Measurements from ENCODE around the gene GSTA2. TPM values are rescaled to one million over a fixed set of nuclear protein-coding genes. Genes with fewer than 3 reads are reported as not detected.
"Not testable (repeated sequence)": the region's sequence is repeated elsewhere in the genome, so short reads cannot be mapped to it uniquely, and the experiment has no call there.

GSTA2 gene
- total and polyA plus RNA-seq, 2 of the 13 experiments (the other 11 are each of a cell fraction or from before 2014, with no cell fraction given): 0.75 to 13.7 TPM

DNA sequence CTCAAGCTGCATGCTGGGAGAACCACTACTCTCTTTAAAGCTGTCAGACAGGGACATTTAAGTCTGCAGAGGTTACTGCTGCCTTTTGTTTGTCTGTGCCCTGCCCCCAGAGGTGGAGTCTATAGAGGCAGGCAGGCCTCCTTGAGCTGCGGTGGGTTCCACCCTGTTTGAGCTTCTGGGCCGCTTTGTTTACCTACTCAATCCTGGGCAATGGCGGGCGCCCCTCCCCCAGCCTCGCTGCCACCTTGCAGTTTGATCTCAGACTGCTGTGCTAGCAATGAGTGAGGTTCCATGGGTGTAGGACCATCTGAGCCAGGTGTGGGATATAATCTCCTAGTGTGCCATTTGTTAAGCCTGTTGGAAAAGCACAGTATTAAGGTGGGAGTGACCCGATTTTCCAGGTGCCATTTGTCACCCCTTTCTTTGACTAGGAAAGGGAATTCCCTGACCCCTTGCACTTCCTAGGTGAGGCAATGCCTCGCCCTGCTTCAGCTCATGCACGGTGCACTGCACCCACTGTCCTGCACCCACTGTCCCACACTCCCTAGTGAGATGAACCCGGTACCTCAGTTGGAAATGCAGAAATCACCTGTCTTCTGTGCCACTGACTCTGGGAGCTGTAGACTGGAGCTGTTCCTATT is 13.6 kb upstream of the GSTA2 start (continued):
- TF ChIP-seq MIXL1 (CRISPR knock-in tag; IDR thresholded peaks at IDR 0.05) (0 out of 2 replicates have a peak, but pooled peaks have one; percentile 32), TAF1 (CRISPR knock-in tag; IDR thresholded peaks at IDR 0.05) (peak; percentile 26; the same call in 1 of the 2 replicates), ZBTB4 (CRISPR knock-in tag; IDR thresholded peaks at IDR 0.05; ENCODE audit: borderline replicate concordance) (peak; percentile 47; the same call in 1 of the 2 replicates), ZNF143 (CRISPR knock-in tag; IDR thresholded peaks at IDR 0.05) (0 out of 2 replicates have a peak, but pooled peaks have one; percentile 18), HMG20A (CRISPR knock-in tag; IDR thresholded peaks at IDR 0.05; ENCODE audit: borderline replicate concordance) (0 out of 2 replicates have a peak, but pooled peaks have one; percentile 13), YY1 (IDR thresholded peaks at IDR 0.05; ENCODE audit: insufficient read depth, insufficient replicate concordance, low read depth, low read length) (peak; percentile 53), ZBTB7B (CRISPR knock-in tag; IDR thresholded peaks at IDR 0.05) (peak; percentile 58; the same call in 1 of the 2 replicates), ZNF138 (CRISPR knock-in tag; IDR thresholded peaks at IDR 0.05; ENCODE audit: low read depth) (0 out of 2 replicates have a peak, but pooled peaks have one; percentile 54), ZNF430 (CRISPR knock-in tag; IDR thresholded peaks at IDR 0.05) (0 out of 2 replicates have a peak, but pooled peaks have one; percentile 56), KAT8 (CRISPR knock-in tag; IDR thresholded peaks at IDR 0.05) (peak; percentile 57), ATF2 (CRISPR knock-in tag; IDR thresholded peaks at IDR 0.05) (0 out of 2 replicates have a peak, but pooled peaks have one; percentile 41), ZMYM2 (CRISPR knock-in tag; IDR thresholded peaks at IDR 0.05) (peak; percentile 68; the same call in 1 of the 2 replicates), HOXA3 (CRISPR knock-in tag; IDR thresholded peaks at IDR 0.05) (peak; percentile 72), MAZ (CRISPR knock-in tag; IDR thresholded peaks at IDR 0.05; ENCODE audit: low read depth) (peak; percentile 34; the same call in 1 of the 2 replicates), RXRB (CRISPR knock-in tag; IDR thresholded peaks at IDR 0.05; ENCODE audit: borderline replicate concordance) (peak; percentile 14; the same call in 1 of the 2 replicates)
- TF ChIP-seq, protein P1, sequence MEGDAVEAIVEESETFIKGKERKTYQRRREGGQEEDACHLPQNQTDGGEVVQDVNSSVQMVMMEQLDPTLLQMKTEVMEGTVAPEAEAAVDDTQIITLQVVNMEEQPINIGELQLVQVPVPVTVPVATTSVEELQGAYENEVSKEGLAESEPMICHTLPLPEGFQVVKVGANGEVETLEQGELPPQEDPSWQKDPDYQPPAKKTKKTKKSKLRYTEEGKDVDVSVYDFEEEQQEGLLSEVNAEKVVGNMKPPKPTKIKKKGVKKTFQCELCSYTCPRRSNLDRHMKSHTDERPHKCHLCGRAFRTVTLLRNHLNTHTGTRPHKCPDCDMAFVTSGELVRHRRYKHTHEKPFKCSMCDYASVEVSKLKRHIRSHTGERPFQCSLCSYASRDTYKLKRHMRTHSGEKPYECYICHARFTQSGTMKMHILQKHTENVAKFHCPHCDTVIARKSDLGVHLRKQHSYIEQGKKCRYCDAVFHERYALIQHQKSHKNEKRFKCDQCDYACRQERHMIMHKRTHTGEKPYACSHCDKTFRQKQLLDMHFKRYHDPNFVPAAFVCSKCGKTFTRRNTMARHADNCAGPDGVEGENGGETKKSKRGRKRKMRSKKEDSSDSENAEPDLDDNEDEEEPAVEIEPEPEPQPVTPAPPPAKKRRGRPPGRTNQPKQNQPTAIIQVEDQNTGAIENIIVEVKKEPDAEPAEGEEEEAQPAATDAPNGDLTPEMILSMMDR (CRISPR knock-in tag; IDR thresholded peaks at IDR 0.05): peak; percentile 11; the same call in 1 of the 2 replicates
- TF ChIP-seq, protein P2, sequence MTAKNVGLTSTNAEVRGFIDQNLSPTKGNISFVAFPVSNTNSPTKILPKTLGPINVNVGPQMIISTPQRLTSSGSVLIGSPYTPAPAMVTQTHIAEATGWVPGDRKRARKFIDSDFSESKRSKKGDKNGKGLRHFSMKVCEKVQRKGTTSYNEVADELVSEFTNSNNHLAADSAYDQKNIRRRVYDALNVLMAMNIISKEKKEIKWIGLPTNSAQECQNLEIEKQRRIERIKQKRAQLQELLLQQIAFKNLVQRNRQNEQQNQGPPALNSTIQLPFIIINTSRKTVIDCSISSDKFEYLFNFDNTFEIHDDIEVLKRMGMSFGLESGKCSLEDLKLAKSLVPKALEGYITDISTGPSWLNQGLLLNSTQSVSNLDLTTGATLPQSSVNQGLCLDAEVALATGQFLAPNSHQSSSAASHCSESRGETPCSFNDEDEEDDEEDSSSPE (CRISPR knock-in tag; IDR thresholded peaks at IDR 0.05): peak; percentile 34; the same call in 1 of the 2 replicates
- TF ChIP-seq MAZ (IDR thresholded peaks at IDR 0.05; ENCODE audit: borderline replicate concordance, low read depth, low read length): not testable (repeated sequence)
- TF ChIP-seq, protein P3, sequence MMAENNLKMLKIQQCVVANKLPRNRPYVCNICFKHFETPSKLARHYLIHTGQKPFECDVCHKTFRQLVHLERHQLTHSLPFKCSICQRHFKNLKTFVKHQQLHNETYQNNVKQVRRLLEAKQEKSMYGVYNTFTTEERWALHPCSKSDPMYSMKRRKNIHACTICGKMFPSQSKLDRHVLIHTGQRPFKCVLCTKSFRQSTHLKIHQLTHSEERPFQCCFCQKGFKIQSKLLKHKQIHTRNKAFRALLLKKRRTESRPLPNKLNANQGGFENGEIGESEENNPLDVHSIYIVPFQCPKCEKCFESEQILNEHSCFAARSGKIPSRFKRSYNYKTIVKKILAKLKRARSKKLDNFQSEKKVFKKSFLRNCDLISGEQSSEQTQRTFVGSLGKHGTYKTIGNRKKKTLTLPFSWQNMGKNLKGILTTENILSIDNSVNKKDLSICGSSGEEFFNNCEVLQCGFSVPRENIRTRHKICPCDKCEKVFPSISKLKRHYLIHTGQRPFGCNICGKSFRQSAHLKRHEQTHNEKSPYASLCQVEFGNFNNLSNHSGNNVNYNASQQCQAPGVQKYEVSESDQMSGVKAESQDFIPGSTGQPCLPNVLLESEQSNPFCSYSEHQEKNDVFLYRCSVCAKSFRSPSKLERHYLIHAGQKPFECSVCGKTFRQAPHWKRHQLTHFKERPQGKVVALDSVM (CRISPR knock-in tag; IDR thresholded peaks at IDR 0.05): peak; percentile 46; the same call in 1 of the 2 replicates
